Retinal pigment epithelial cell (primary cell): Measurements from ENCODE around the gene NINJ2.

ENCODE experiments used
- DNase-seq: peaks from one replicate; pipeline ENCODE4 v3.0.0-alpha.2; 2010; ENCODE audit warnings: low read depth
- H3K4me3 ChIP-seq: 2 replicates; pipeline ENCODE4 v1.5.1; 2011; ENCODE audit warnings: mild to moderate bottlenecking, low read length, control low read depth, moderate library complexity
- TF ChIP-seq, protein P1 (sequence below): conservative IDR thresholded peaks from 2 replicates; pipeline ENCODE4 v1.5.1; 2011; ENCODE audit warnings: low read depth, low read length, control low read depth, inconsistent platforms

NINJ2 gene

DNA sequence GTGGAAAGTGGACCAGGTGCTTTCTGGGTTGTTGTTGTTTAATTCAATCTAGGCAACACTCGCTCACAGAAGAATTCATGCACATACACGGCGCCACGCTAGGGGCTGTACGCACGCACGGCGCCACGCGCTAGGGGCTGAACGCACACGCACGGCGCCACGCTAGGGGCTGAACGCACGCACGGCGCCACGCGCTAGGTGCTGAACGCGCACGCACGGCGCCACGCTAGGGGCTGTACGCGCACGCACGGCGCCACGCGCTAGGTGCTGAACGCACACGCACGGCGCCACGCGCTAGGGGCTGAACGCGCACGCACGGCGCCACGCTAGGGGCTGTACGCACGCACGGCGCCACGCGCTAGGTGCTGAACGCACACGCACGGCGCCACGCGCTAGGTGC is 54.3 kb downstream of the NINJ2 start:
- H3K4me3 ChIP-seq: no peak overlapping the region
- TF ChIP-seq, protein P1, sequence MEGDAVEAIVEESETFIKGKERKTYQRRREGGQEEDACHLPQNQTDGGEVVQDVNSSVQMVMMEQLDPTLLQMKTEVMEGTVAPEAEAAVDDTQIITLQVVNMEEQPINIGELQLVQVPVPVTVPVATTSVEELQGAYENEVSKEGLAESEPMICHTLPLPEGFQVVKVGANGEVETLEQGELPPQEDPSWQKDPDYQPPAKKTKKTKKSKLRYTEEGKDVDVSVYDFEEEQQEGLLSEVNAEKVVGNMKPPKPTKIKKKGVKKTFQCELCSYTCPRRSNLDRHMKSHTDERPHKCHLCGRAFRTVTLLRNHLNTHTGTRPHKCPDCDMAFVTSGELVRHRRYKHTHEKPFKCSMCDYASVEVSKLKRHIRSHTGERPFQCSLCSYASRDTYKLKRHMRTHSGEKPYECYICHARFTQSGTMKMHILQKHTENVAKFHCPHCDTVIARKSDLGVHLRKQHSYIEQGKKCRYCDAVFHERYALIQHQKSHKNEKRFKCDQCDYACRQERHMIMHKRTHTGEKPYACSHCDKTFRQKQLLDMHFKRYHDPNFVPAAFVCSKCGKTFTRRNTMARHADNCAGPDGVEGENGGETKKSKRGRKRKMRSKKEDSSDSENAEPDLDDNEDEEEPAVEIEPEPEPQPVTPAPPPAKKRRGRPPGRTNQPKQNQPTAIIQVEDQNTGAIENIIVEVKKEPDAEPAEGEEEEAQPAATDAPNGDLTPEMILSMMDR: no peak
- no peak for DNase-seq

DNA sequence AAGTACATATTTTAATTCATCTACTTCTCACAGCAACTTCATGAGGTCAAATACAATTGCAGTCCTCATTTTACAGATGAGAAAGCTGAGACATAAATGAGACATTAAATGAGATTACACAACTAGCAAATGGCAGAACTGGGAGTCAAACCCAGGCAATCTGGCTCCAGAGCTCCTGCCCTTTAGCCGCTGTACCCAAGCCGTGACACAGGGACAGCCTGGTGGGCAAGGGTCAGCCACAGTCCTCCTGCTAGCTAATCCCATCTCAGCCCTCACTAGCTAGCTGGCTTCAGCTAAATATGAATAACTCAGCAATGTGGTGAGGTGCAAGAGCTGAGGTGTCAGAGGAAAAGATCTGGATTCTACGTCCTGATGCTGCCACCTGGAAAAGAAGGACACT is 54.8 kb downstream of the NINJ2 start:
- H3K4me3 ChIP-seq: no peak overlapping the region
- TF ChIP-seq, protein P1: no peak
- no peak for DNase-seq

DNA sequence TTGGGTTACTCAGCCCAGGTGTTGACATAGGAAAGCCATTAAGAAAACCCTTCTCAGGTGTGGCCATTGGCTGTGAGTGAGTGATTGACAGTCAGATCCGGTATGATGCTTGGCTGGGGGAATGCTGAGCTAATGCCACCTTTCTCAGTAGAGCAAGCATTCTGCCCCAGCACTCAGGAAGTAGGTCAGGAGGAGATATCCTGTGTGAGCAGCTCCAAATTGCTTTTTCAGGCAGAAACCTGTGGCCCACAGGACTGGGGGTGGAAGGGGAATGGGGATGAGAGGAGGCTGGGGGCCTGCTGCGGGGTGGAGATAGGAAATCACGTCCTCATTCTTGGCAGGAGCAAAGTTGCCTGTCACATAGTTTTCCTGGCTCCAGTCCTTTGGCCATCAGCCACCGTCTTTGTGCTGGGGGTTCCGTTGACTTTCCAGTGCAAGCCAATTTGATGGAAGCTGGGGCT is 55.7 kb downstream of the NINJ2 start:
- TF ChIP-seq, protein P1: no peak
- DNase-seq: no peak
- H3K4me3 ChIP-seq: no peak overlapping the region

DNA sequence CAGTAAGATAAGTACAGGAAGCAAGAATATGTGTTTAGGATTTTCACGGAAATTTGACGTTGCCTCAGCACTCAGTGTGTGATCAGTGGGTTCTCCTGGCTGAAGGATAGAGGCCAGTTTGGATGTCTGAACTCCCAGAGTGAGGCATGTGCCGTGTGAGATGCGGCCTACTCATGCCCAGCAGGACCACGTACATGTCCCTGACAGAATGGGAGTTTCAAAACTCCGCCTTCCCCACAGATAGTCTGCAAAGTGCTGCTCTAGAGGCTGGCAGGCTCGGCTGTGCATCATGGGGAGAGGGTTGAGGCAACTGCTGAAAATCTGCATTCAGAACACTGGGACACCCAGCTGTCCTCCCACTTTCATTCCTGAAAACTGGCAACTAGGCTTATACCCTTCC is 58.3 kb downstream of the NINJ2 start:
- TF ChIP-seq, protein P1: no peak
- H3K4me3 ChIP-seq: no peak overlapping the region
- no peak for DNase-seq

DNA sequence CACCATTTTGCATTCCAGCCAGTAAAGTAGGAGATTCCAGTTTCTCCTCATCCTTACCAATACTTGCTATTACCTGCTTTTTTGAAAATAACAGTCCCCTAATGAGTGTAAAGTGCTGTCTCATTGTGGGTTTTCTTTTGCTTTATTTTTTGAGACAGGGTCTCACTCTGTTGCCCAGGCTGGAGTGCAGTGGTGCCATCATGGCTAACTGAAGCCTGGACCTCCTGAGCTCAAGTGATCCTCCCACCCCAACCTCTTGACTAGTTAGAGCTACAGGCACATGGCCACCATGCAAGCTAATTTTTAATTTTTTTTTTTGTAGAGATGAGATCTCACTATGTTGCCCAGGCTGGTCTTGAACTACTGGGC is 60.6 kb downstream of the NINJ2 start:
- TF ChIP-seq, protein P1: no peak
- no peak for DNase-seq

DNA sequence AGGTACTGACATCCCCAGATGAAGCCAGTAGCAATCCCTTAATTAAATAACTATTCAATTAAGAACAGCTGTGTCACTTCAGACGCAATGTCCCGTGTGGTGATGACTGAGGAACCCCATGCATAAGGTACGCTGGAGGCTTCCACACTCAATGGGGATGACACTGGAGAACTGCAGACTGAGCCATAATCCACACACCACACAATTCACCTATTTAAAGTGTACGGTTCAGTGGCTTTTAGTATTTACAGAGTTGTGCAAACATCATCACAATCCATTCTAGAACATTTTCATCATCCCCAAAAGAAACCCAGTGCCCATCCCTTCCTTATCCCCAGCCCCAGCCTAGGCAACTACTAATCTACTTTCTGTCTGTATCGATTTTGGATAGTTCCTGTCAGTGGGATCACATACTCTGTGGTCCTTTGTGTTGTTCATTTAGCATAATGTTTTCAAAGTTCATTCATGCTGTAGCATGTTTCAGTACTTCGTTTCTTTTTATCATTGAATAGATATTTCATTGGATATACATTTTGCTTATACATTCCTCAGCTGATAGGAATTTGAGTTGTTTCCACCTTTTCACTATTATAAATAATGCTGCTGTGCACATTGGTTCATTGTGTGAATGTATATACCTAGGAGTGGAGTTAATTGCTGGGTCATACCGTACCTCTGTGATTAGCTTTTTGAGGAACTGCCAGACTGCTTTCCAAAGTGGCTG is 61.1 kb downstream of the NINJ2 start:
- DNase-seq: no peak
- no peak overlapping the region for H3K4me3 ChIP-seq
- TF ChIP-seq, protein P1: no peak

More for the DNA sequence above, 60.6 kb downstream of the NINJ2 start:
- no peak overlapping the region for H3K4me3 ChIP-seq

DNA sequence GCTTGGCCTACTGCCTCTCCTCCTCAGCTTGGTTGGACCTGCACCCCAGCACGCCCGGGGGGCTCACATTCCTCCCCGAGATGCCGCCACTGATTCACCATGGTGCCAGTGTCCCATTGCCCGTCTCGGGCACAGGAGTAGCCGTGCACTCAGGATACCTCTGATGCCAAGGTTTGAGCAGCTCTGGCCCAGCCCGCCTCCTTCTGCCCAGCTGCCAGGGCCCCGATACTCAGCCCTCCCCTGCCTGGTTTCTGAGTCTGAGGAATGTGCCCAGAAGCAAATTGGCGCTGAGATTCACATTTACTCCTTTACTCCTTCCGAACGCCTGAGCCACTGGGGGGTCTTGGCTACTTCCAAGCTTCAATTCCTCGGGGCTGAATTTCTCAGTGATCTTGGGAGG is 63.5 kb downstream of the NINJ2 start:
- H3K4me3 ChIP-seq: no peak overlapping the region
- no peak for DNase-seq
- TF ChIP-seq, protein P1: no peak
